Body of pancreas (tissue), 4 donors: ENCODE results near the gene CDK18.
A peak's percentile ranks its signal among the peaks of the same experiment; 100 is the strongest.

Source experiments
- CTCF ChIP-seq, 7 experiments: fragments of 450-650 bp in 4 of 7; fragments of 200-600 bp in 3 of 7; sonication (generic) in 3 of 7; IDR thresholded peaks; one replicate each; pipeline ENCODE4 v1.5.1; 2016 to 2019; ENCODE audit warnings: antibody characterized with exemption in 7 of 7
- POLR2A ChIP-seq, 3 donors: fragments of 450-650 bp; IDR thresholded peaks; one replicate each; pipeline ENCODE4 v1.6.1; 2016; ENCODE audit warnings: antibody characterized with exemption in 3 of 3, mild to moderate bottlenecking in 2 of 3

GRCh38 chr1:205523891-205524793 is 19.7 kb downstream of the CDK18 start:
- TF ChIP-seq CTCF (IDR thresholded peaks at IDR 0.05) (peak; percentile 44 to 86 (median 79)), POLR2A (IDR thresholded peaks at IDR 0.05) (no peak)
